ENCODE data around the gene ZNF700.
"Not testable (repeated sequence)": the region's sequence is repeated elsewhere in the genome, so short reads cannot be mapped to it uniquely, and the experiment has no call there.

Gene ZNF700

GRCh38 chr19:11924886-11925650, at the start of gene ZNF700:
ZNF700 (plus strand) TSS chr19:11925107; CDS start chr19:11925211, 104 bp downstream.
- peak; percentile 85 for DNase-seq (ENCODE audit: low read depth)

GRCh38 chr19:11879687-11880266, 45.1 kb upstream of the ZNF700 start:
- DNase-seq (ENCODE audit: low read depth): peak; percentile 9

GRCh38 chr19:11880598-11880997, 44.3 kb upstream of the ZNF700 start:
- DNase-seq (ENCODE audit: low read depth): no peak

GRCh38 chr19:11881151-11881800, 43.6 kb upstream of the ZNF700 start:
- DNase-seq (ENCODE audit: low read depth): peak; percentile 55

GRCh38 chr19:11882606-11883005, 42.3 kb upstream of the ZNF700 start:
- DNase-seq (ENCODE audit: low read depth): no peak

- DNase-seq (ENCODE audit: low read depth): peak; percentile 16
These were observed 37.7 kb upstream of the ZNF700 start for GRCh38 chr19:11887234-11887610.

GRCh38 chr19:11887611-11888531, 37.0 kb upstream of the ZNF700 start, which contains the start of gene ZNF69:
ZNF69 (plus strand) TSS chr19:11887782; CDS start chr19:11887924, 142 bp downstream.
- peak; percentile 67 for DNase-seq (ENCODE audit: low read depth)

- peak; percentile 85 for DNase-seq (ENCODE audit: low read depth)
These were observed 35.0 kb upstream of the ZNF700 start for GRCh38 chr19:11889901-11890300.

- no peak for DNase-seq (ENCODE audit: low read depth)
These were observed 34.3 kb upstream of the ZNF700 start for GRCh38 chr19:11890634-11891033.

- no peak for DNase-seq (ENCODE audit: low read depth)
These were observed 30.1 kb upstream of the ZNF700 start for GRCh38 chr19:11894851-11895250.

GRCh38 chr19:11902228-11902627, 22.7 kb upstream of the ZNF700 start:
- DNase-seq (ENCODE audit: low read depth): no peak

GRCh38 chr19:11905928-11906327, 19.0 kb upstream of the ZNF700 start:
- no peak for DNase-seq (ENCODE audit: low read depth)

GRCh38 chr19:11911937-11912336, 13.0 kb upstream of the ZNF700 start:
- not testable (repeated sequence) for DNase-seq (ENCODE audit: low read depth)

GRCh38 chr19:11914417-11915051, 10.4 kb upstream of the ZNF700 start:
- not testable (repeated sequence) for DNase-seq (ENCODE audit: low read depth)

GRCh38 chr19:11921852-11922495, 2.9 kb upstream of the ZNF700 start:
- DNase-seq (ENCODE audit: low read depth): peak; percentile 86

GRCh38 chr19:11925651-11926187, 812 bp downstream of the ZNF700 start:
- DNase-seq (ENCODE audit: low read depth): not testable (repeated sequence)

- DNase-seq (ENCODE audit: low read depth): no peak
These were observed 2.3 kb downstream of the ZNF700 start for GRCh38 chr19:11927227-11927626.

GRCh38 chr19:11931051-11931450, 6.1 kb downstream of the ZNF700 start:
- DNase-seq (ENCODE audit: low read depth): no peak

- DNase-seq (ENCODE audit: low read depth): no peak
These were observed 6.6 kb downstream of the ZNF700 start for GRCh38 chr19:11931513-11931912.

- DNase-seq (ENCODE audit: low read depth): not testable (repeated sequence)
These were observed 10.9 kb downstream of the ZNF700 start for GRCh38 chr19:11935829-11936228.

- not testable (repeated sequence) for DNase-seq (ENCODE audit: low read depth)
These were observed 13.5 kb downstream of the ZNF700 start for GRCh38 chr19:11938383-11938782.

Measured in amniotic epithelial cell (primary cell).